ENCODE data around the gene PCNX2.

PCNX2 gene

DNA sequence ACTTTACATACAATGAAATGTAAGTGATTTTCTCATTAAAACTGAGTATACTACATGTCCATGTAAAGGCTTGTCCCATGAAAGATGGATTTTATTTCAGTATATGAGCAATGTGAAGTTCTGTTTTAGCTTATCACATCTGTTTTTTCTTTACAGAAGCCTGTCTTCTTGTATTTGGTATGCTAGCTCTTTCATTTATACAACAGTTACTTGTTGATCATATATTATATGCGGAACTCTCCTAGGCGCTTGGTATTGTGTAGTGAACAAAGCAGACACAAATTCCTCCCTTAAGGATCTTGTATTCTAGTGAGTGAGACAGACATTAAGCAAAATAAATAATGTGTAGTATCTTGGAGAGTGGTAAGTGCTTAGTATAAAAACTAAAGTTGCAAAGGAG is 42.6 kb upstream of the PCNX2 start:
- TF ChIP-seq BACH2 (CRISPR knock-in tag; IDR thresholded peaks at IDR 0.05; ENCODE audit: borderline replicate concordance), result no peak
- no peak for TF ChIP-seq CSDC2 (CRISPR knock-in tag; IDR thresholded peaks at IDR 0.05)
- no peak for TF ChIP-seq TCF4 (CRISPR knock-in tag; IDR thresholded peaks at IDR 0.05; ENCODE audit: borderline replicate concordance)
- TF ChIP-seq ARNTL (CRISPR knock-in tag; IDR thresholded peaks at IDR 0.05; ENCODE audit: borderline replicate concordance, low read depth), result no peak
- TF ChIP-seq ZC3H10 (CRISPR knock-in tag; IDR thresholded peaks at IDR 0.05), result no peak
- TF ChIP-seq PPARA (CRISPR knock-in tag; IDR thresholded peaks at IDR 0.05; ENCODE audit: borderline replicate concordance), result no peak
- TF ChIP-seq ESRRG (CRISPR knock-in tag; IDR thresholded peaks at IDR 0.05), result no peak
- no peak for TF ChIP-seq ZNF8 (CRISPR knock-in tag; IDR thresholded peaks at IDR 0.05)
- no peak for TF ChIP-seq ZFP3 (CRISPR knock-in tag; IDR thresholded peaks at IDR 0.05)
- no peak for TF ChIP-seq ZNF70 (CRISPR knock-in tag; IDR thresholded peaks at IDR 0.05)
- no peak for TF ChIP-seq ZFP30 (CRISPR knock-in tag; IDR thresholded peaks at IDR 0.05)
- TF ChIP-seq GLIS3 (CRISPR knock-in tag; IDR thresholded peaks at IDR 0.05), result no peak
- TF ChIP-seq, protein P1, sequence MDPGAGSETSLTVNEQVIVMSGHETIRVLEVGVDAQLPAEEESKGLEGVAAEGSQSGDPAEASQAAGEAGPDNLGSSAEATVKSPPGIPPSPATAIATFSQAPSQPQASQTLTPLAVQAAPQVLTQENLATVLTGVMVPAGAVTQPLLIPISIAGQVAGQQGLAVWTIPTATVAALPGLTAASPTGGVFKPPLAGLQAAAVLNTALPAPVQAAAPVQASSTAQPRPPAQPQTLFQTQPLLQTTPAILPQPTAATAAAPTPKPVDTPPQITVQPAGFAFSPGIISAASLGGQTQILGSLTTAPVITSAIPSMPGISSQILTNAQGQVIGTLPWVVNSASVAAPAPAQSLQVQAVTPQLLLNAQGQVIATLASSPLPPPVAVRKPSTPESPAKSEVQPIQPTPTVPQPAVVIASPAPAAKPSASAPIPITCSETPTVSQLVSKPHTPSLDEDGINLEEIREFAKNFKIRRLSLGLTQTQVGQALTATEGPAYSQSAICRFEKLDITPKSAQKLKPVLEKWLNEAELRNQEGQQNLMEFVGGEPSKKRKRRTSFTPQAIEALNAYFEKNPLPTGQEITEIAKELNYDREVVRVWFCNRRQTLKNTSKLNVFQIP (CRISPR knock-in tag; IDR thresholded peaks at IDR 0.05; ENCODE audit: borderline replicate concordance, low read depth), result no peak
- TF ChIP-seq, protein P2, sequence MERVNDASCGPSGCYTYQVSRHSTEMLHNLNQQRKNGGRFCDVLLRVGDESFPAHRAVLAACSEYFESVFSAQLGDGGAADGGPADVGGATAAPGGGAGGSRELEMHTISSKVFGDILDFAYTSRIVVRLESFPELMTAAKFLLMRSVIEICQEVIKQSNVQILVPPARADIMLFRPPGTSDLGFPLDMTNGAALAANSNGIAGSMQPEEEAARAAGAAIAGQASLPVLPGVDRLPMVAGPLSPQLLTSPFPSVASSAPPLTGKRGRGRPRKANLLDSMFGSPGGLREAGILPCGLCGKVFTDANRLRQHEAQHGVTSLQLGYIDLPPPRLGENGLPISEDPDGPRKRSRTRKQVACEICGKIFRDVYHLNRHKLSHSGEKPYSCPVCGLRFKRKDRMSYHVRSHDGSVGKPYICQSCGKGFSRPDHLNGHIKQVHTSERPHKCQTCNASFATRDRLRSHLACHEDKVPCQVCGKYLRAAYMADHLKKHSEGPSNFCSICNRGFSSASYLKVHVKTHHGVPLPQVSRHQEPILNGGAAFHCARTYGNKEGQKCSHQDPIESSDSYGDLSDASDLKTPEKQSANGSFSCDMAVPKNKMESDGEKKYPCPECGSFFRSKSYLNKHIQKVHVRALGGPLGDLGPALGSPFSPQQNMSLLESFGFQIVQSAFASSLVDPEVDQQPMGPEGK (CRISPR knock-in tag; IDR thresholded peaks at IDR 0.05; ENCODE audit: borderline replicate concordance), result no peak
- TF ChIP-seq RARB (CRISPR knock-in tag; IDR thresholded peaks at IDR 0.05), result no peak
- no peak for TF ChIP-seq ZNF565 (CRISPR knock-in tag; conservative IDR thresholded peaks at IDR 0.05; ENCODE audit: low read depth)
- no peak for ATAC-seq

DNA sequence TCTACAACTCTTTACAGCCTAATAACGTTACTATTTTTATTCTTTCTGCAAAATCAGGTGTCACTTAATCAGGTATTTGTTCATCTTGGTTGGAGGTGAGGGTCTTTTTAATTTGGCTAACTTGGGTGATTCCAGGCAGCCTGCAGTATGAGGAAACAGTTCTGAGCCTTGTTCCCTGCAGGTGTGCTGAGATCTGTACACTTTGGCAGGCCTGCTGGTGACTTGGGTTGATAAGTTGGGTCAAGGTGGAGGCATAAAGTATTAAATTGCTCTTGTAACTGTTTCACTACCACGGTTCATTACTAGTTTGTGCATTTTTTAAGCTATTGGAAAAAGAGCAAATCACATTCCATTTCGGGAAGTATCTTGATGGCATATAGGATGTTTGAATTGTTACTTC is 42.0 kb upstream of the PCNX2 start:
- TF ChIP-seq PPARA (CRISPR knock-in tag; IDR thresholded peaks at IDR 0.05; ENCODE audit: borderline replicate concordance) (no peak), ESRRG (CRISPR knock-in tag; IDR thresholded peaks at IDR 0.05) (no peak), ZNF565 (CRISPR knock-in tag; conservative IDR thresholded peaks at IDR 0.05; ENCODE audit: low read depth) (no peak), ARNTL (CRISPR knock-in tag; IDR thresholded peaks at IDR 0.05; ENCODE audit: borderline replicate concordance, low read depth) (no peak), TCF4 (CRISPR knock-in tag; IDR thresholded peaks at IDR 0.05; ENCODE audit: borderline replicate concordance) (no peak), ZFP30 (CRISPR knock-in tag; IDR thresholded peaks at IDR 0.05) (no peak), CSDC2 (CRISPR knock-in tag; IDR thresholded peaks at IDR 0.05) (no peak), TOX (CRISPR knock-in tag; IDR thresholded peaks at IDR 0.05; ENCODE audit: borderline replicate concordance) (no peak), ISL1 (CRISPR knock-in tag; IDR thresholded peaks at IDR 0.05) (no peak), BACH2 (CRISPR knock-in tag; IDR thresholded peaks at IDR 0.05; ENCODE audit: borderline replicate concordance) (no peak), ZFP3 (CRISPR knock-in tag; IDR thresholded peaks at IDR 0.05) (no peak), GLIS3 (CRISPR knock-in tag; IDR thresholded peaks at IDR 0.05) (no peak)
- TF ChIP-seq, protein P1 (CRISPR knock-in tag; IDR thresholded peaks at IDR 0.05; ENCODE audit: borderline replicate concordance, low read depth), result no peak
- TF ChIP-seq, protein P2 (CRISPR knock-in tag; IDR thresholded peaks at IDR 0.05; ENCODE audit: borderline replicate concordance), result no peak
- TF ChIP-seq, protein P3, sequence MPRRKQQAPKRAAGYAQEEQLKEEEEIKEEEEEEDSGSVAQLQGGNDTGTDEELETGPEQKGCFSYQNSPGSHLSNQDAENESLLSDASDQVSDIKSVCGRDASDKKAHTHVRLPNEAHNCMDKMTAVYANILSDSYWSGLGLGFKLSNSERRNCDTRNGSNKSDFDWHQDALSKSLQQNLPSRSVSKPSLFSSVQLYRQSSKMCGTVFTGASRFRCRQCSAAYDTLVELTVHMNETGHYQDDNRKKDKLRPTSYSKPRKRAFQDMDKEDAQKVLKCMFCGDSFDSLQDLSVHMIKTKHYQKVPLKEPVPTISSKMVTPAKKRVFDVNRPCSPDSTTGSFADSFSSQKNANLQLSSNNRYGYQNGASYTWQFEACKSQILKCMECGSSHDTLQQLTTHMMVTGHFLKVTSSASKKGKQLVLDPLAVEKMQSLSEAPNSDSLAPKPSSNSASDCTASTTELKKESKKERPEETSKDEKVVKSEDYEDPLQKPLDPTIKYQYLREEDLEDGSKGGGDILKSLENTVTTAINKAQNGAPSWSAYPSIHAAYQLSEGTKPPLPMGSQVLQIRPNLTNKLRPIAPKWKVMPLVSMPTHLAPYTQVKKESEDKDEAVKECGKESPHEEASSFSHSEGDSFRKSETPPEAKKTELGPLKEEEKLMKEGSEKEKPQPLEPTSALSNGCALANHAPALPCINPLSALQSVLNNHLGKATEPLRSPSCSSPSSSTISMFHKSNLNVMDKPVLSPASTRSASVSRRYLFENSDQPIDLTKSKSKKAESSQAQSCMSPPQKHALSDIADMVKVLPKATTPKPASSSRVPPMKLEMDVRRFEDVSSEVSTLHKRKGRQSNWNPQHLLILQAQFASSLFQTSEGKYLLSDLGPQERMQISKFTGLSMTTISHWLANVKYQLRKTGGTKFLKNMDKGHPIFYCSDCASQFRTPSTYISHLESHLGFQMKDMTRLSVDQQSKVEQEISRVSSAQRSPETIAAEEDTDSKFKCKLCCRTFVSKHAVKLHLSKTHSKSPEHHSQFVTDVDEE (CRISPR knock-in tag; IDR thresholded peaks at IDR 0.05), result no peak
- TF ChIP-seq, protein P4, sequence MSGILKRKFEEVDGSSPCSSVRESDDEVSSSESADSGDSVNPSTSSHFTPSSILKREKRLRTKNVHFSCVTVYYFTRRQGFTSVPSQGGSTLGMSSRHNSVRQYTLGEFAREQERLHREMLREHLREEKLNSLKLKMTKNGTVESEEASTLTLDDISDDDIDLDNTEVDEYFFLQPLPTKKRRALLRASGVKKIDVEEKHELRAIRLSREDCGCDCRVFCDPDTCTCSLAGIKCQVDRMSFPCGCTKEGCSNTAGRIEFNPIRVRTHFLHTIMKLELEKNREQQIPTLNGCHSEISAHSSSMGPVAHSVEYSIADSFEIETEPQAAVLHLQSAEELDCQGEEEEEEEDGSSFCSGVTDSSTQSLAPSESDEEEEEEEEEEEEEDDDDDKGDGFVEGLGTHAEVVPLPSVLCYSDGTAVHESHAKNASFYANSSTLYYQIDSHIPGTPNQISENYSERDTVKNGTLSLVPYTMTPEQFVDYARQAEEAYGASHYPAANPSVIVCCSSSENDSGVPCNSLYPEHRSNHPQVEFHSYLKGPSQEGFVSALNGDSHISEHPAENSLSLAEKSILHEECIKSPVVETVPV (CRISPR knock-in tag; IDR thresholded peaks at IDR 0.05), result no peak
- no peak for ATAC-seq
